Osteoblast (primary cell): ENCODE measurements around the gene WRNIP1. TPM values are rescaled to one million over a fixed set of nuclear protein-coding genes. Genes with fewer than 3 reads are reported as not detected.
"Not testable (repeated sequence)": the region's sequence is repeated elsewhere in the genome, so short reads cannot be mapped to it uniquely, and the experiment has no call there.

Experiments
- DNase-seq: peaks from one replicate; pipeline ENCODE4 v3.0.0; 2011; ENCODE audit warnings: low spot score, mixed read lengths; ENCODE audit not compliant: insufficient read length; ENCODE audit errors: missing footprints
- H2AFZ ChIP-seq: 2 replicates; pipeline ENCODE4 v1.6.0; 2011; ENCODE audit warnings: mild to moderate bottlenecking, low read length
- H3K27ac ChIP-seq: 2 replicates; pipeline ENCODE4 v1.5.1; 2011; ENCODE audit warnings: mild to moderate bottlenecking, low read depth, low read length, moderate library complexity
- H3K27me3 ChIP-seq: 2 replicates; pipeline ENCODE4 v1.6.0; 2012; ENCODE audit warnings: mild to moderate bottlenecking, control low read depth, inconsistent platforms, low read length, moderate library complexity; ENCODE audit not compliant: insufficient read depth
- H3K36me3 ChIP-seq: 2 replicates; pipeline ENCODE4 v1.5.1; 2011; ENCODE audit warnings: mild to moderate bottlenecking, low read length, control low read depth, moderate library complexity; ENCODE audit not compliant: insufficient read depth
- H3K4me1 ChIP-seq: 2 replicates; pipeline ENCODE4 v1.5.1; 2011; ENCODE audit warnings: mild to moderate bottlenecking, low read length, control low read depth, moderate library complexity; ENCODE audit not compliant: insufficient read depth
- H3K4me2 ChIP-seq: 2 replicates; pipeline ENCODE4 v1.6.0; 2011; ENCODE audit warnings: mild to moderate bottlenecking, low read length; ENCODE audit not compliant: insufficient read depth
- H3K4me3 ChIP-seq: fragments of 200-600 bp; sonication (generic); 3 replicates; pipeline ENCODE4 v1.5.1; 2012; ENCODE audit warnings: mild to moderate bottlenecking, low read length, inconsistent platforms; ENCODE audit not compliant: insufficient read depth
- H3K79me2 ChIP-seq: 2 replicates; pipeline ENCODE4 v1.6.0; 2012; ENCODE audit warnings: mild to moderate bottlenecking, low read length, control low read depth, inconsistent platforms; ENCODE audit not compliant: insufficient read depth
- H3K9me3 ChIP-seq: 2 replicates; pipeline ENCODE4 v1.5.1; 2011; ENCODE audit warnings: low read depth, low read length, control low read depth
- H4K20me1 ChIP-seq: 2 replicates; pipeline ENCODE4 v1.6.0; 2012; ENCODE audit warnings: mild to moderate bottlenecking, low read length, control low read depth; ENCODE audit not compliant: insufficient read depth
- CTCF ChIP-seq: IDR thresholded peaks from 2 replicates; pipeline ENCODE4 v1.5.1; 2011; ENCODE audit warnings: mild to moderate bottlenecking, low read depth, low read length, moderate library complexity; ENCODE audit errors: extremely low read depth
- total RNA-seq: library from RNA; depleted of rRNA; stranded (reverse); fragments of >200 nt; gene quantifications from 2 replicates; pipeline ENCODE4 v1.2.3, GENCODE V29; 2012

WRNIP1 gene
- total RNA-seq, 1 donor, result 25.3 TPM

GRCh38 chr6:2756241-2756640 lies 9.0 kb upstream of the WRNIP1 start:
- H3K9me3 ChIP-seq, result no peaks in the 10 kb centered on the region
- no peaks in the 10 kb centered on the region for H3K79me2 ChIP-seq
- no peaks in the 10 kb centered on the region for H3K36me3 ChIP-seq
- no peak for TF ChIP-seq CTCF
- no peaks in the 10 kb centered on the region for H4K20me1 ChIP-seq
- DNase-seq, result no peak
- no peak overlapping the region for H3K27ac ChIP-seq
- H3K4me3 ChIP-seq, result no peak overlapping the region
- no peak overlapping the region for H3K4me2 ChIP-seq
- H3K4me1 ChIP-seq, result no peaks in the 10 kb centered on the region
- no peak overlapping the region for H2AFZ ChIP-seq
- H3K27me3 ChIP-seq, result no peaks in the 10 kb centered on the region

- no peak for DNase-seq
- no peaks in the 10 kb centered on the region for H3K27me3 ChIP-seq
- H3K36me3 ChIP-seq, result no peaks in the 10 kb centered on the region
- no peak overlapping the region for H3K27ac ChIP-seq
- no peaks in the 10 kb centered on the region for H3K4me1 ChIP-seq
- H2AFZ ChIP-seq, result no peak overlapping the region
- no peaks in the 10 kb centered on the region for H3K79me2 ChIP-seq
- TF ChIP-seq CTCF, result no peak
- no peaks in the 10 kb centered on the region for H3K9me3 ChIP-seq
- no peak overlapping the region for H3K4me2 ChIP-seq
- H4K20me1 ChIP-seq, result no peaks in the 10 kb centered on the region
- no peak overlapping the region for H3K4me3 ChIP-seq
Measured at GRCh38 chr6:2756687-2757224, 8.4 kb upstream of the WRNIP1 start.

- Histone ChIP-seq H3K4me1 (no peaks in the 10 kb centered on the region), H2AFZ (no peak overlapping the region), H3K27ac (no peak overlapping the region), H3K27me3 (no peaks in the 10 kb centered on the region), H3K4me2 (no peak overlapping the region), H3K36me3 (no peaks in the 10 kb centered on the region), H3K9me3 (no peaks in the 10 kb centered on the region), H3K79me2 (no peaks in the 10 kb centered on the region), H4K20me1 (no peaks in the 10 kb centered on the region), H3K4me3 (no peak overlapping the region)
- DNase-seq, result no peak
- TF ChIP-seq CTCF, result no peak
Measured at GRCh38 chr6:2758980-2759379, 6.2 kb upstream of the WRNIP1 start.

GRCh38 chr6:2760882-2761842 lies 4.0 kb upstream of the WRNIP1 start:
- H3K4me1 ChIP-seq, result no peaks in the 10 kb centered on the region
- H3K27me3 ChIP-seq, result no peaks in the 10 kb centered on the region
- no peaks in the 10 kb centered on the region for H3K9me3 ChIP-seq
- H3K36me3 ChIP-seq, result no peaks in the 10 kb centered on the region
- H4K20me1 ChIP-seq, result peaks cover under 1% of the 10 kb centered on the region
- peak overlapping the region; percentile 4 for H2AFZ ChIP-seq
- no peak overlapping the region for H3K27ac ChIP-seq
- peaks cover 5% of the 10 kb centered on the region for H3K79me2 ChIP-seq
- H3K4me2 ChIP-seq, result no peak overlapping the region
- DNase-seq, result peak; percentile 88
- H3K4me3 ChIP-seq, result no peak overlapping the region
- peak; percentile 48 for TF ChIP-seq CTCF

GRCh38 chr6:2762868-2763267 lies 2.3 kb upstream of the WRNIP1 start:
- H3K4me1 ChIP-seq, H3K9me3 ChIP-seq, H3K27me3 ChIP-seq, H3K4me2 ChIP-seq, H3K4me3 ChIP-seq, H2AFZ ChIP-seq, H3K36me3 ChIP-seq, H3K27ac ChIP-seq, DNase-seq: not testable (repeated sequence)
- Histone ChIP-seq H3K79me2 (peaks cover 22% of the 10 kb centered on the region), H4K20me1 (peaks cover 16% of the 10 kb centered on the region)
